DND-41 (cell line): ENCODE data around the gene PIGC.

Experiments
- ATAC-seq: fragments of 200-7000 bp; cut with Tn5 transposase; 3 replicates; pipeline ENCODE4 v1.9.1; 2021; ENCODE audit warnings: low read depth; ENCODE audit not compliant: insufficient read depth
- DNase-seq: peaks from one replicate; pipeline ENCODE4 v3.0.0-alpha.2; 2020
- H2AFZ ChIP-seq: 2 replicates; pipeline ENCODE4 v1.6.0; 2012; ENCODE audit warnings: low read depth, low read length
- H3K27ac ChIP-seq: 2 replicates; pipeline ENCODE4 v1.5.1; 2012; ENCODE audit warnings: low read length, inconsistent platforms
- H3K27me3 ChIP-seq: fragments of 200-600 bp; sonication (generic); 2 replicates; pipeline ENCODE4 v1.6.0; 2012; ENCODE audit warnings: low read length, mild to moderate bottlenecking, inconsistent platforms; ENCODE audit not compliant: insufficient read depth, poor library complexity
- H3K36me3 ChIP-seq: 2 replicates; pipeline ENCODE4 v1.5.1; 2012; ENCODE audit warnings: low read length, inconsistent platforms; ENCODE audit not compliant: insufficient read depth
- H3K4me1 ChIP-seq: 2 replicates; pipeline ENCODE4 v1.5.1; 2012; ENCODE audit warnings: mild to moderate bottlenecking, low read length; ENCODE audit not compliant: insufficient read depth
- H3K4me2 ChIP-seq: 2 replicates; pipeline ENCODE4 v1.6.0; 2012; ENCODE audit warnings: mild to moderate bottlenecking, moderate library complexity, low read length, inconsistent platforms; ENCODE audit not compliant: insufficient read depth
- H3K4me3 ChIP-seq, 2 experiments: fragments of 200-600 bp in 1 of 2; shearing (Covaris generic) in 1 of 2; 2 replicates each; pipeline ENCODE4 v1.5.1; 2012 to 2016; ENCODE audit warnings: inconsistent platforms in 2 of 2, low read length in 2 of 2, mild to moderate bottlenecking in 2 of 2, low read depth in 1 of 2, moderate library complexity in 1 of 2
- H3K79me2 ChIP-seq: 2 replicates; pipeline ENCODE4 v1.6.0; 2012; ENCODE audit warnings: low read length, inconsistent platforms; ENCODE audit not compliant: insufficient read depth
- H3K9ac ChIP-seq: 2 replicates; pipeline ENCODE4 v1.6.0; 2012; ENCODE audit warnings: low read depth, mild to moderate bottlenecking, inconsistent platforms, low read length, moderate library complexity
- H3K9me3 ChIP-seq: 2 replicates; pipeline ENCODE4 v1.5.1; 2012; ENCODE audit warnings: low read length, moderate library complexity, mild to moderate bottlenecking, inconsistent platforms; ENCODE audit not compliant: insufficient read depth, severe bottlenecking
- H4K20me1 ChIP-seq: 2 replicates; pipeline ENCODE4 v1.6.0; 2012; ENCODE audit warnings: low read length; ENCODE audit not compliant: insufficient read depth
- CTCF ChIP-seq: IDR thresholded peaks from 2 replicates; pipeline ENCODE4 v1.5.1; 2012; ENCODE audit warnings: borderline replicate concordance, low read length, moderate library complexity, mild to moderate bottlenecking; ENCODE audit not compliant: poor library complexity, severe bottlenecking; ENCODE audit errors: extremely low read depth
- EZH2 ChIP-seq: IDR thresholded peaks from 3 replicates; pipeline ENCODE4 v1.6.1; 2012; ENCODE audit warnings: borderline replicate concordance, low read depth, mild to moderate bottlenecking, moderate library complexity, low read length, inconsistent platforms; ENCODE audit not compliant: severe bottlenecking

Gene PIGC

DNA sequence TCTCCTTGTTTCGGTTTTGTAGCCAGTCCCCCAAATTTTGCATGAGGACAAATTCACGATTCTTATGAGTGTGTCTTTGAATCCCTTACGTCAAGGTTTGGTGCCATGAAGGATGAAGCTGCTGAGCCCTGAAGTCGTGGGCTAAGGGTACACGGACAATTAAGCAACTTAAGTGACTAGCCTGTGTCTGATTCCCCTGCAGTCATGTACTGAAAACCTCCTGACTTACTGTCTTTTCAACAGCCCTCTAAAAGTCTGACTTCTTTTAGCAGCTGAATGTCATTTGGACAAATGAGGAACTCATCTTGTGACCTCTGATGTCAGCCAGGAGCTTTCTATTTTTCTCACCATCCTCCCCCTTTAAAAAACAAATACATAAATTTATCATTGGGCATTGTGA is 50.5 kb downstream of the PIGC start:
- Histone ChIP-seq H3K4me1 (peaks cover 7% of the 10 kb centered on the region), H3K9ac (no peak overlapping the region), H3K36me3 (no peaks in the 10 kb centered on the region), H3K4me2 (no peak overlapping the region), H4K20me1 (no peaks in the 10 kb centered on the region), H2AFZ (no peak overlapping the region), H3K27me3 (no peaks in the 10 kb centered on the region), H3K4me3 (no peak overlapping the region), H3K79me2 (no peaks in the 10 kb centered on the region), H3K9me3 (no peaks in the 10 kb centered on the region), H3K27ac (no peak overlapping the region)
- TF ChIP-seq EZH2 = no peak
- TF ChIP-seq CTCF = no peak
- DNase-seq (no peak), ATAC-seq (no peak)

- no peaks in the 10 kb centered on the region for H3K27me3 ChIP-seq
- no peak overlapping the region for H3K27ac ChIP-seq
- H4K20me1 ChIP-seq = no peaks in the 10 kb centered on the region
- DNase-seq (no peak), ATAC-seq (no peak)
- no peak overlapping the region for H2AFZ ChIP-seq
- no peaks in the 10 kb centered on the region for H3K9me3 ChIP-seq
- H3K4me3 ChIP-seq = no peak overlapping the region
- no peaks in the 10 kb centered on the region for H3K36me3 ChIP-seq
- TF ChIP-seq EZH2 = no peak
- TF ChIP-seq CTCF = no peak
- H3K79me2 ChIP-seq = no peaks in the 10 kb centered on the region
- peaks cover 7% of the 10 kb centered on the region for H3K4me1 ChIP-seq
- no peak overlapping the region for H3K4me2 ChIP-seq
- H3K9ac ChIP-seq = no peak overlapping the region
Observed at GRCh38 chr1:172391976-172392375, 51.9 kb downstream of the PIGC start.
